Adrenal gland (tissue), 12 donors: ENCODE results near the gene ACTG1. TPM values are rescaled to one million over a fixed set of nuclear protein-coding genes. Genes with fewer than 3 reads are reported as not detected.

Experiments used
- DNase-seq, 7 donors: peaks; one replicate each; pipeline ENCODE4 v3.0.0-alpha.2; 2019 to 2020
- H3K27ac ChIP-seq, 5 donors: fragments of 200-600 bp; sonication (generic) in 4 of 5; 1 replicate in 3 of 5; 2 replicates in 2 of 5; pipeline versions ENCODE4 v1.5.1 to v1.8.0; 2016 to 2020; ENCODE audit warnings: mild to moderate bottlenecking in 1 of 5
- H3K27me3 ChIP-seq: fragments of 200-600 bp; 2 replicates; pipeline ENCODE4 v1.8.0; 2021
- H3K36me3 ChIP-seq, 2 donors: fragments of 200-600 bp; replicated peaks in 1 of 2; 1 replicate in 1 of 2; 2 replicates in 1 of 2; pipeline versions ENCODE4 v1.5.1 to v1.8.0; 2018 to 2022
- H3K4me1 ChIP-seq, 2 donors: fragments of 200-600 bp; replicated peaks in 1 of 2; 1 replicate in 1 of 2; 2 replicates in 1 of 2; pipeline versions ENCODE4 v1.5.1 to v1.8.0; 2018 to 2021
- H3K4me3 ChIP-seq, 4 donors: fragments of 200-600 bp; sonication (generic) in 3 of 4; one replicate each; pipeline ENCODE4 v1.5.1; 2016 to 2018
- H3K9me3 ChIP-seq, 3 donors: fragments of 200-600 bp; sonication (generic) in 1 of 3; replicated peaks in 1 of 3; 1 replicate in 2 of 3; 2 replicates in 1 of 3; pipeline versions ENCODE4 v1.5.1 to v1.8.0; 2016 to 2021
- CTCF ChIP-seq, 6 experiments: fragments of 450-650 bp in 4 of 6; fragments of 200-600 bp in 2 of 6; sonication (generic) in 1 of 6; IDR thresholded peaks; 1 replicate in 5 of 6; 2 replicates in 1 of 6; pipeline versions ENCODE4 v1.5.1 to v1.8.0; 2016 to 2021; ENCODE audit warnings: antibody characterized with exemption in 6 of 6, mild to moderate bottlenecking in 2 of 6, moderate library complexity in 1 of 6
- POLR2A ChIP-seq, 2 donors: fragments of 450-650 bp; IDR thresholded peaks; one replicate each; pipeline ENCODE4 v1.6.1; 2017; ENCODE audit warnings: antibody characterized with exemption in 2 of 2, mild to moderate bottlenecking in 2 of 2, moderate library complexity in 1 of 2
- WGBS, 4 donors: extraction: QIAGEN DNeasy Blood & Tissue Kit in 2 of 4; methylation state at CpG; one replicate each; pipeline versions ENCODE4 v1.1.5 to v1.1.7; 2013 to 2017; 5-methylcytosine and 5-hydroxymethylcytosine counted together
- intact Hi-C, 2 donors: fragments of 100-400 bp; cut with DNase I; formaldehyde crosslinking; loops; one replicate each; pipeline versions ENCODE4 v1.14.1 to v1.15.0; 2022 to 2023
- polyA plus RNA-seq, 3 donors: library from polyadenylated mRNA; stranded (reverse); fragments of 200-250 nt in 2 of 3; fragments of 350-450 nt in 1 of 3; fragmentation: Illumina TruSeq in 1 of 3; extraction: RNeasy Lipid Tissue Mini Kit (QIAGEN cat#74804) in 1 of 3; gene quantifications; one replicate each; pipeline ENCODE4 v1.2.3, GENCODE V29; 2013 to 2014
- total RNA-seq, 9 donors: library from RNA; depleted of rRNA in 4 of 9; stranded (reverse); fragments of >200 nt in 4 of 9; fragments of 120-200 nt in 1 of 9; fragmentation: NEBNext Ultra II Directional in 1 of 9; extraction: Animal tissue kit (Norgen Biotek cat#: 25700) in 1 of 9; gene quantifications; one replicate each; pipeline versions ENCODE4 v1.1.0 to v1.2.4, GENCODE V29; 2013 to 2023
- donor health status: healthy with polysubstance abuse.
- donor health status: Bipolar disorder and iron deficiency.
- donor health status: DM: yes; HTN: yes; CAD: no.
- donor health status: DM: no; HTN: no; CAD: no.
- donor health status: DM: no; HTN: no; CAD: no.
- donor health status: DM: yes; HTN: yes; CAD: no.

The ACTG1 gene
- total and polyA plus RNA-seq, 12 donors = 828 to 6,446 (median 2,144) TPM

- H3K27me3 ChIP-seq = no peaks in the 10 kb centered on the region
- H3K27ac ChIP-seq = no peak overlapping the region
- intact Hi-C loops = loop anchor here (5.0 to 10.0 kb wide), 3 partner anchors 95 to 345 kb away; partner anchors contain the start of gene BAHCC1 (in 1 of the 2)
- peaks cover 11 to 21% of the 10 kb centered on the region in 2 donors for H3K4me1 ChIP-seq
- no peak overlapping the region for H3K4me3 ChIP-seq
- no peaks in the 10 kb centered on the region for H3K36me3 ChIP-seq
- H3K9me3 ChIP-seq = no peaks in the 10 kb centered on the region
- WGBS, 4 donors = 80 to 82% (median 81%) methylated on average over 13 to 27 of the region's 27 CpGs
- TF ChIP-seq POLR2A (IDR thresholded peaks at IDR 0.05) (no peak), CTCF (IDR thresholded peaks at IDR 0.05) (no peak)
- no peak for DNase-seq
These were observed 23.3 kb downstream of the ACTG1 start for GRCh38 chr17:81489012-81489997.

- TF ChIP-seq CTCF (IDR thresholded peaks at IDR 0.05) = no peak
- TF ChIP-seq POLR2A (IDR thresholded peaks at IDR 0.05) = no peak
- DNase-seq = no peak
- Histone ChIP-seq H3K4me1 (peaks cover 11 to 30% of the 10 kb centered on the region in 2 donors), H3K36me3 (no peaks in the 10 kb centered on the region), H3K9me3 (no peaks in the 10 kb centered on the region), H3K27ac (peak overlapping the region in 3 of 5 donors; percentile 60 to 87 (median 70)), H3K4me3 (peak overlapping the region in 3 of 4 donors; percentile 24 to 68 (median 46)), H3K27me3 (no peaks in the 10 kb centered on the region)
- 9 to 47% (median 15%) methylated on average over 10 to 52 of the region's 52 CpGs; no CpG with 5 or more reads in 1 of the 4 donors for WGBS, 4 donors
- intact Hi-C loops = loop anchor here (5.0 to 10.0 kb wide), 3 partner anchors 94 to 344 kb away; partner anchors contain the start of gene BAHCC1 (in 1 of the 2)
These were observed 24.2 kb downstream of the ACTG1 start for GRCh38 chr17:81488276-81488860.

- Histone ChIP-seq H3K9me3 (no peaks in the 10 kb centered on the region), H3K27ac (peak overlapping the region in 3 of 5 donors; percentile 60 to 87 (median 70)), H3K27me3 (no peaks in the 10 kb centered on the region), H3K4me1 (peaks cover 11 to 34% of the 10 kb centered on the region in 2 donors), H3K4me3 (peak overlapping the region in 3 of 4 donors; percentile 24 to 68 (median 46)), H3K36me3 (no peaks in the 10 kb centered on the region)
- WGBS, 4 donors = 8 to 65% (median 19%) methylated on average over 4 to 87 of the region's 87 CpGs
- peak; percentile 60 to 86 (median 77) for DNase-seq
- intact Hi-C loops = loop anchor here (5.0 to 10.0 kb wide), 3 partner anchors 93 to 343 kb away; partner anchors contain the start of gene BAHCC1 (in 1 of the 2)
- no peak for TF ChIP-seq CTCF (IDR thresholded peaks at IDR 0.05)
- TF ChIP-seq POLR2A (IDR thresholded peaks at IDR 0.05) = peak; percentile 22 to 62
These were observed 24.9 kb downstream of the ACTG1 start for GRCh38 chr17:81487487-81488275.
